HG02798 (cell line): ENCODE measurements around the gene CAPN8.

ENCODE experiments used
- ATAC-seq: cut with Tn5 transposase; IDR thresholded peaks from one replicate; pipeline ENCODE4 v1.9.1; 2021; ENCODE audit warnings: mild to moderate bottlenecking; ENCODE audit not compliant: unreplicated experiment, poor library complexity

CAPN8 gene

GRCh38 chr1:223620297-223620897 is 45.1 kb downstream of the CAPN8 start:
- ATAC-seq, result no peak

DNA sequence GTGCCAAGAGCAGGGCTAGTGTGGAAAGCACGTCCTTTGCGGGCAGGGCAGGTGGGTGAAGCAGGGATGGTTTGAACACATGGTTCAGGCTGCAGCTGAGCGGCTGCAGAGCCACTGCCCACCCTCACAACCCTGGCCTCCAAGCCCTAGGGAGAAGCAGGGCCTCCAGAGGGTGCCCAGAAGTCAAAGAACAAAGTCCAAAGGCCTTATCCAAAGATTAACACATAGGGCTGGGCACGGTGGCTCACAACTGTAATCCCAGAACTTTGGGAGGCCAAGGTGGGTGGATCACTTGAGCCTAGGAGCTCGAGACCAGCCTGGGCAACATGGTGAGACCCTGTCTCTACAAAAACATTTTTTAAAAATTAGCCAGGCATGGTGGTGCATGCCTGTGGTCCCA is 46.8 kb downstream of the CAPN8 start:
- ATAC-seq, result no peak

DNA sequence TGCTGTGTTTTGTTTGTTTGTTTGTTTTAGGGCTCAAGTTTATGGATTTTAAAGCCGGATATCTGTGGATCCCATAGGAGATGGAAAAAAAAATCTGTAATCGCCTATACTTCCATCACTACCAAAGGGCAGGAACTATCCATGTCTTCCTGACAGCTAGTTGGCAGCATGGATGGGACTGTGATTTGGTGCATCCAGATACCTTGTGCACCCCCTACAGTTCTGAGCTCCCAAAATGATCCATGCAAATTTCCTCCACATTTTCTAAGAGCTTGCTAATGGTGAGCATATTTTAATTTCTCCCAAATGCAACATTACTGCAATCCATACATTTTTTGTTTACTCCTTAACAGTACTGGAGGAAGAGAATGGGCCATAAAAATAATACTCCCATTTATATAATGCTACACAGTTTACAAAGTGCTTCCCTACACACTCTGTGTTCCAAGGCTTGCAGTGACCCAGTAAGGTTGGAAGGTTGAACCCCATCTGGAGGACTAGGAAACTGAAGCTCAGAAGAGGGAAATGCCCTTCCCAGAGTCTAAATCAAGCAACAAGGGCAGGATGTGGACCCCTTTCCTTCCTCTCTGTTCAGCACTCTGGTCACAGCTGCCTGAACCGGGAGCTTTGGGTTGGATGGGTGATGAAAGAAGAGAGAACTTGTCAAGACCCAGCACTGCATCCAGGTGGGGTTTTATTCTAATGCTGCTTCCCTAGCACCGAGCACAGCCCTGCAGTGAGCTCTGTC is 48.0 kb downstream of the CAPN8 start:
- ATAC-seq, result no peak

DNA sequence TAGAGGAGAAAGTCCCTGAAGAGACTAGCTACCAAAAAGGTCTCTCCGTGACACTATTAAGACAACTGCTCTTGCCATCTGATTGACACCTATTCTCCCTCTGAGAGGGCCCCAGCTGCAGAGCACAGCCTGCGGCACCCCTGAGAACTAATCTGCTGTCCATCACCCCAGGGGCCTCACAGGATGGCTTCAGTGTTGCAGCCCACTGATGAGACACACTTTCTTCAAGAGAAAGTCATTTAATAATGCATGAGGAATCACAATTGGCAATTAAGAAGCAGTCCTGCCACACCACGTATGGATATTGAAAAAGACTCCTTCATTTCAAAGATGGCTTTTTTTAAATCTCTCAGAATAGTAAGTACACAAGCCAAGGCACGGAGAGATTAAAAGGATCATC is 48.9 kb downstream of the CAPN8 start:
- ATAC-seq, result no peak

DNA sequence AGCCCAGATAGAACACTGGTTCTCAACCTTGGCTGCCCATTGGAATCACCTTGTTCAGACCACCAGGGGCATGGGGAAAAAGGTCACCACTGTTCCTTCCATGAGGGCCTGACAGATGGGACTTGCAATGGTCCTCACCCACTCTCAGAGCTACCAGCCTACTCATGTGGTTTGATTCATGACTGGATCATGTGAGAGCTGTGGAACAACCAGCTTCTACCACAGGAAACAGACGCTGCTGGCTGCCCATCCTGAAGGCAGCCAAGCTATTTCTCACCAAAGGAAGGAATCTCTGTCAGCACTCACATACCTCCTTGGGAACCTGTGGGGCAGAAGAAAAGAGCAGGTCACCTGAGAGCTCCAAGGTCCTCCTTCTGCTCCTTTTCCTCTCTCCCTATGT is 53.6 kb downstream of the CAPN8 start:
- no peak for ATAC-seq

DNA sequence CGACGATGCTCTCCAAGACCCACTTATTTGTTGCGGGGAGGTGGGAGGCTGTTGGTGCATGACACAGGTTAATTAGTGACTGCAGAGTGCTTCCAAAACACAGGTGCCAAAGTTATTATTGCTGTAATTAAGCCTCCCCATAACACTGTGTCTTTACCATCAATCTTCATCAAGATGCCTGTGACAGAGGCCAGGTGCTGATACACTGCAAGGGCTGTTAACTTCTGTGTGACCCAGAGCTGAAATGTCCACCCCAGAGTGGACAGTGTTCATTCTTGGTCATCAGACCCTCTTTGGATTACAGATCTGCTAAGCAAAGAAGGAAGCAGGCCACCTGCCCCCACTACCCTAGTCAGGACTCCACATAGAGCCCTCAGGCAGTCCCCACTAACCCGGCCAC is 55.5 kb downstream of the CAPN8 start:
- ATAC-seq, result no peak

- no peak for ATAC-seq
Observed at GRCh38 chr1:223609066-223609465, 56.4 kb downstream of the CAPN8 start.

DNA sequence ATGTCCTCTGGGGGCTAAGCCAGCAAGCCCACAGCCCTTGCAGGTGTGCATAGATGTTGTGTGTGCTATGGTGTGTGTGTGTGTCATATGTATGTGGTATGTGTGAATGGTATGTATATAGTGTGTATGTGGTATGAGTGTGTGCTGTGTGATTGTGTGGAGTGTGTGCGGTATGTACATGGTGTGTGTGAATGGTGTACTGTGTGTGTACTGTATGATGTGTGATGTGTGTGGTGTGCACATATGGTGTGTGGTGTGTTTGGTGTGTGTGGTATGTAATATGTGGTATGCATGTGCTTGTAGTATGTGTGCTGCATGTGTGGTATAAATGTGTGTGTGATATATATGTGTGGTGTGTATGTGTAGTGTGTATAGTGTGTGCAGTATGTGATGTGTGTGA is 107.0 kb downstream of the CAPN8 start:
- ATAC-seq, result no peak

GRCh38 chr1:223557130-223557475 is 108.4 kb downstream of the CAPN8 start:
- no peak for ATAC-seq

DNA sequence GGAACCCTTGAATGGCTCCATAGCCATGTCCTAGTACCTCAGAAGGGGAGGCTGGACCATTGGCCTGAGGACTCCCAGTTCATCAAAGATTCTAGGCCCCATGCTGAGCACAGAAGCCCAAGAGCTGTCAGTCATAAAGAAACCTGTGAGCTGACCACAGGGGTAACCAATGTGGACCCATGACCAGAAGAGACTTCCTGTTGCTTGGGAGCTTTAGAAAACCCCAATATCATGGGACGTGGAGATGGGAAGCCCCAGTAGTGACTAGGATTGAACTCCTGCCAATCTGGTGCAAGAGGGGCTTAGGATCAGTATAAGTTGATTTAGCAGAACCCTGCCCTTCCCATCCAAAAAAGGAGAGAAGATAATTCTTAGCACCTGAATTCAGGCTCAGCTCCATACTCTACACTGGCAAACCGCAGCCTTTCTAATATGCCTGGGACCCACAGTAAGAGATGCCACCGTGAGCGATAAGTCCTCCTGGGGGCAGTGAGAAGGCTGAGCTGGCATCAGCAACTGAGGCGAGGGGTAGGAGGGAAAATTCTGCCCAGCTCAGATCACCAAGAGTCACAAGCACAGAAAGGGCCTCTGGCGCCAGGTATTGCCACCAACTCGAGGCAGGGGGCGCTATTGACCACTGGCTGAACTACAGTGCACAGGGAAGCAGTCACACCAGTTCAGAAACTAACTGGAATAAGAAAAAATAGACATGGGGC is 108.9 kb downstream of the CAPN8 start:
- ATAC-seq, result peak; percentile 81

DNA sequence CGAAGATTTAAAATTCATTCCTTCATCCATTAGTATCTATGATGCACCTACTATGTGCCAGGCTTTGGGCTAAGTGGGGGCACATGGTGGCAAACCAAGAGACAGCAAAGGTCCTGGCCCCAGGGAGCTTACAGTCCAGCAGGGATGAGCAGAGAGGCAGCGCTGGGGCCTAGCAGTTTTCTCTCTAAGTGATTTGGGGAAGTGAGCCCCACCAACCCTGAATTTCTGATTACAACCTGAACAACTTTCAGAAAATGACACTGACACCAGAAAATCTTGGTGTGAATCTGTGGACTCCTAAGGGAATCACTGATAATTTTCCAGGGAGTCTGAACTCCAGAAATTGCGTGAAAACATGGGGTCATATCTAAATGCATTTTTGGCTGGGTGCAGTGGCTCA is 111.5 kb downstream of the CAPN8 start:
- no peak for ATAC-seq

DNA sequence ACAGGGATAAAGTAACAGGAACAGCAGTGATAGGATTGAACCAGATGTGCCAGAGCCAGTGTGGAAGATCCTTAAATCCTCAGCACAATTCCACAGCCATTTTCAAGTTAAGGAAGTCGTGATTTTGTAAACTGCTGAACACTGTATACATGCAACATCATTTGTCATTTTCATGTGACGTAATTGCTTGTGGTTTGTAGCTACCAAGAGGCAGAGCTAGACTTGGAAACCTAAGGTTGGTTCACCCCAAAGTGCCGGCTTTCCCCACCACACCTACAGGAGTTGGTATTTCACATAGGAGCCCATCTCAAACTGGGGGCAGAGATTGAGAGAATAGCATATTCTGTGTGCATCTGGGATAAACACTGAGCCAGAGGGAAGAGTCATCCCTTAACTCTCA is 113.9 kb downstream of the CAPN8 start:
- ATAC-seq, result no peak

- no peak for ATAC-seq
Observed at GRCh38 chr1:223549740-223550139, 115.8 kb downstream of the CAPN8 start.

DNA sequence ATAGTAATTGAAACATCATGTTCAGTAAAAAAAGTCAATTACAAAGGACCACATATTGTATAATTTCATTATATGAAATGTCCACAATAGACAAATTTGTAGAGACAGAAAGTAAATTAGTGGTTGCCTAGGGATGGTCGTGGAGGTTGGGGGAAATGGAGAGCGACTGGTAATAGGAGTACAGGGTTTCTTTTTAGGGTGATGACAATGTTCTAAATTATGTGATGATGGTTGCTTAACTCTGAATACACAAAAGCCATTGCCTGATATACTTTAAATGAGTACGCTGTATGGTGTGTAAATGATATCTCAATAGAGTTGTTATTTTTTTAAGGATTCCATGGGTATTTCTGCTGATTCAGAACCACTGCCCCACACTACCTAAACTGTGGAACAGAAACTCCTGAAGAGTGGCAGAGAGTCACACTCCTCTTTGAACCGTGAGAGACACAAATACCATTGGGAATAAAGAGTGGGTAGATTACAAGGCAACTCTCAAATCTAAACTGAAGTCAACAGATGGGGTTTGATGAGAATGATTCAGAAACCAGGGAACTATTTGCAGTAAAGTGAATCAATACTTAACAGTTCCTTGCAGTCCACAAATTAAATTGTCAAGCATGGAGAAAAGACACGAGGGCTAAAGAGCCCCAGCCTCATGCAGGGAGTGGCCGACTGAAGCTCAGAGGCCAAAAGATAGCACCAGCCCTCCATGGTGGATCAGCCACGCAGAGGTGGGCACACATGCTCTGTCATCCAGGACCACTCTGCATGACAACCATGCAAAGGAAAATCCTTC is 118.0 kb downstream of the CAPN8 start:
- ATAC-seq, result no peak

DNA sequence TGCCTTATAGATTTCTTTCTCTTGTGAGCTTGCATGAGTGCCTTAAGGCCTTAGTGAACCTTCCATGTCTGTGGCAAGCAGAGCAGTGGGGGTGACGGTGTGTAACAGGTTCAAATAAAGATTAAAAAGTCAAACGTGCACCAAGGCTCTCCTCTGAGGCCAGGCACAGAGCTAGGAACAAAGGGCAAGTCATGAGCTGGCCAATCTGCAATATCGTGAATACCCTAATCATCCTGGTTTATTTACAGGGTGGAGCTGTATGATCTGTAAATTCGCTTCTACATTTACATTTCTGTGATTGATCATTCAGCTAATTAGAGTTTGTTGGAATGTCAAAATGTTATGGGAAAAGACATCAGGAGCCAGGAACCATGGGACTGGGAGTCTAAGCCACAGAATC is 120.2 kb downstream of the CAPN8 start:
- ATAC-seq, result no peak

DNA sequence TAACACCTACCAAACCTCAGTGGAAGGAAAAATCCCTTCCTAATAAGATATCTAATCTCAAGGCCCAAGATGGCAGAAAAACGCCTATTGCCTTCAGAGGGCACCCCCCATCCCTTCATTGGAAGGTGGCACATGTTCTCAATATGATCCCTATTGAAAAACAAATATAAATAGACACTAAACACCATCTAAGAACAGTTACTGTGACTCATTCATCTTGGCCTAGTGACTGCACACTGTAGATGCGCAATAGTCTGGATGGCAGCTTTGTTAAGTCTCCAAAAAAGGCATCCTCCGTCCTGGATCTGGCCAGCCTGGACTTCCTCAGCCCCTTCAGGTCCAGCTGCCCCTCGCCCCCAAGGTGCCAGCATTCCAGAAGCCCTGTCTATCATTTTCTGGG is 121.9 kb downstream of the CAPN8 start:
- ATAC-seq, result no peak

DNA sequence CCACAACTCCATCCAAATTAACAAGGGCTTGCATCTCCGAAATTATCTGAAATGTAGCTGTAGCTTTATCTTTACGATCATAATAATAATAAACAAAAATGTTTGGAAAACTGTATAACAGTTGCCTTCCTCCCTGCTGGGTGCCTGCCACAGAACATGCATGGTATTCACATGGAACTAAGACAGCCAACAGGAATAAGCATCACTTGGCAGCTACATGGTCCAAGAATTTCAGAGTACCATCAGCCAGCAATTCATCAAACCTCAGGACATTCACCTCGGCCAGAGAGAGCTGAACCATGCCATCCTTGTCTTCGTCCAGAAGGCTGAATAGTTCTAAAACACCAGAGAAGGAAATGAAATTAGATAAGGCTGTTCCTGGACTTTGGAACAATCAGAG is 122.7 kb downstream of the CAPN8 start:
- no peak for ATAC-seq

DNA sequence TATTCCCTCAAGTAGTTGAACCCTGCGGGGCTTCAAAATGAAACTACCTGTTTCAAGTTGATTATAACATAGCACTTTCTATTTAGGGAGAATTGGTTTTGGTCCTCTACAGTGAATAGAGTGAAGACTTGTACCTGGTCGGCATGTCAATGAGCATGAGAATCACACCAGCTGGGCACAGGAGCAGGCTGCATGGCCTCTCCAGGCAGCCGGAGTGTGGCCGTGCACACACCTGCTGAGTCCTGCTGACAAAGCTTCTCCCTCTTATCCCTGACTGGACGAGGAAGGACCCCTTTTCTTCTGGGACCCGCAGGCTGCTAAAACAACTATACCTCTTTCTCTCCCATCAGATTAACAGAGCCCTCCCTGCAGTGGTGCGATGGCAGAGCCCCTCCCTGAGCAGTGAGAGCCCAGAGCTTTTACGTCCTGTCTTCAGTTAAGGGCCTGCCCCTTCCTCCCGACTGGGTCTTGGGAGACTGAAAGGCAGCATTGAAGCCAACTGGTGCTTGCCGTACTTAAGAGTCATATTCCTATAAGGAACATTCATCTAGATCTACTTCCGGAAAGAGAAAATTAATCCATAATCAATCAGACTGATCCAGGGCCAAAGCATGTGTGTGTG is 124.9 kb downstream of the CAPN8 start:
- ATAC-seq, result no peak

GRCh38 chr1:223539750-223540149 is 125.8 kb downstream of the CAPN8 start:
- ATAC-seq, result no peak

DNA sequence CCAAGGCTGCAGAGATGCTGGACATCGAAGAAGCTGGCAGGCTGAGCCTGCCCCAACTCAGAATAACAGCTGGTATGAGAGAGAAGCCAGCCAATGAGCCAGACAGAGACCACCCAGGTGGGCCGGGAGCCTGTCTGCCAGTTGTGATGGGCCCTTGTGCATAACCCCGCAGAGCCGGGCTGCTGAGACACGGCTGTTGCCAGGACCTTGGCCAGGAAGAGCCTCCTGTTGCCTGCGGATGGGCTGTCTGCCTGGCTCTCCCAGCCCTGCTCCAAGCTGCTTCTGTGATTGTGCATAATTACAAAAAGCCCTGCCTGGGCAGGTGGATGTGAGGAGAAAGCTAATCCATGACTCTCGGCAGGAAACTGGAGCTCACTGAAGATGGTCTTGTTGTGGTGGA is 126.5 kb downstream of the CAPN8 start:
- ATAC-seq, result no peak

GRCh38 chr1:223535319-223535718 is 130.2 kb downstream of the CAPN8 start:
- ATAC-seq, result no peak
